M059J (cell line): Measurements from ENCODE around the gene MAK. TPM values are rescaled to one million over a fixed set of nuclear protein-coding genes. Genes with fewer than 3 reads are reported as not detected.
"Not testable (repeated sequence)": the region's sequence is repeated elsewhere in the genome, so short reads cannot be mapped to it uniquely, and the experiment has no call there.

Source experiments
- DNase-seq: peaks from one replicate; pipeline ENCODE4 v3.0.0-alpha.2; 2012; ENCODE audit warnings: low read depth
- total RNA-seq: library from RNA; depleted of rRNA; stranded (reverse); fragments of >200 nt; shearing (Covaris generic); gene quantifications from 2 replicates; pipeline ENCODE4 v1.2.3, GENCODE V29; 2014

MAK gene
- total RNA-seq, 1 experiment from 2014 or later, result 0.20 TPM

DNA sequence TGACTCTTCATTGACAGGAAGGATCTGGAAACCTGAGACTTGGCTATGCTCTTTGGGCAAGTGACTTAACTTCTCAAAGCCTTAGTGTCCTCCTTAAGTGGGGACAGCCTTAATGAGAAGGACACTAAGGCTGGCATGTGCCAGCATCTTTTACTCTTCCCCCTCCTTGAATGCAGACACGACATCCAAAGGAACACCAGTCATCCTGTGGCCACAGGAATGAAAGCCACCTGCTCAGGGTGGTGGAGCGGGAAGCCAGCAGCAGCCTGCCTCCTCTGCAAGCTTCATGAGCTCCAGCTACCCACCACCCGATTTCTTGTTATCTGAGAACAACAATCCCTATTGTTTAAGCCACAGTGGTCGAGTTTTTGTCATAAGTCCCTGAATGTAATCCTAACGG lies 46.2 kb downstream of the MAK start:
- DNase-seq, result no peak

DNA sequence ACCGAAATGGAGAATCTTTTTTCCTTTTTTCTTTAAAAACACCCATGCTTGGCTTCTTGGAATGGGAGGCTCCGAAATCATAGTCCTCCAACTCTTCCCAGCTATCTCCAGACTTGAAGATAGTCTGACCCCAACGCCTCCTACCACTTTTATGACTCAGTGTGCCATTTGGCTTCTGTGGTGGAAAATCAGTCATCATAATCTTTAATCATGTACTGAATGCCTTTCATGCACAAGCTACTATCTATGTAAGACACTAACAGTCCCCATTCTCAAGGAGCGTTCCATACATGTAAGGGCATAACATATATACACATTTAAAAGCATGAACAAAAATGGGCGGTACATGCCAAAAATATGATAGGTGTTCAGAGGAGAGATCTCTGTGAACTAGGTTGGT lies 46.7 kb downstream of the MAK start:
- DNase-seq, result no peak

DNA sequence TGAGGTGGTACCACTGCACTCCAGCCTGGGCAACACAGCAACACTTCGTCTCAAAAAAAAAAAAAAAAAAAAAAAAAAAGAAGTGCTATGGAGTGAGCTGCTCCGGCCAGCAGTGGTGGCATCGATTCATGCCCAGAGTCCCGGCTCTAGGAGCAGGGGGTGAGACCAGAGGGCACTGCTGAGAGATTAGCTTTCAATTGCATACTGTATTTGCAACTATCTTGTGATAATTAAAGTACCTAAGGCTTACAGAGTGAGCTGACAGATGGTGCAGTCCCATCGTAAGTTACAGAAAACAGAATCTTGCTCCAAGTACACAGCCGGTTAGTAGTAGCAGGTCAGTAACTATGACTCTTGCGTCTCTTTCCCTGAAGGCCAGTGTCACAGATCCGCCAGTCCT lies 59.3 kb downstream of the MAK start:
- no peak for DNase-seq

DNA sequence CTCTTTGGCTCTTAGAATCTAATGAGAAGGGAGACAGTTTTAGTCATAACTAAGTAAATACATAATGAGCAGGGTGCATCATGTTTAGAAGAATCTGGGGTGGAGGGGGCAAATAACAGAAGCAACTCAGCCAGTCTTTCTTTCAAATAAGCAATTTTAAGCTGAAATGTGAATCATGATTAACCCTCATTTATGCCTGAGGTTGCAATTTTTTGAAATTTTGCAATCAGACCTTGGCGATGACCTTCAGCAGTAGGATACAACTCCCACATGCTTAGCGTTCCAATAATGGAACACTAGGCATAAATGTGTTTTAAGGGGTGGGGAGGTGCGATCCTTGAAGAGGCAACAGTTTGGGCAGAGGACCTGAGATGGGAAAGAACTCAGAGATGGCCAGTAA lies 60.1 kb downstream of the MAK start:
- no peak for DNase-seq

DNA sequence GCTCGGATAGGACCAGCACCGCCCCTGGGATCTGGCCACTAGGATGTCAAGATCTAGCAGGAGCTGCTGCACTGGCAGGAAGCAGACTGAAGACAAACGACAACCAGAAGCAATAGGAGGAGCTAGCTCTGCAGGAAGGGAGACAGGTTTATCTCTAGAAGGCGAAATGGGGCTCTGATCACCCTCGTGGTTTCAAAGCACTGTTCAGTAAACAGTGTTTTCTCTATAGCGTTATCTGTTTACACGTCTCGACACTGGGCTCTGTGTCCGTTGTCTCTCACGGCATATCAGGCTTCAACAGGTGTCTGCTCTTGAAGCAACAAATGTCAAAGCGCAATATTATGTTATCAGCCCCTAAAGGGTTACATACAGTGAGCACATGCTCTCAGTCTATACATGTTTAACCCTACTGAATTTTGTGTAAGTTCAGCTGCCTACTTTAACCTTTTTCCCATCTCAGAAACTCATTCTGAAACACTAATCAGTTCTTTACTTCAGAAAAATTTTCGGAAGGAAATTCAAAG lies 66.9 kb downstream of the MAK start:
- no peak for DNase-seq

DNA sequence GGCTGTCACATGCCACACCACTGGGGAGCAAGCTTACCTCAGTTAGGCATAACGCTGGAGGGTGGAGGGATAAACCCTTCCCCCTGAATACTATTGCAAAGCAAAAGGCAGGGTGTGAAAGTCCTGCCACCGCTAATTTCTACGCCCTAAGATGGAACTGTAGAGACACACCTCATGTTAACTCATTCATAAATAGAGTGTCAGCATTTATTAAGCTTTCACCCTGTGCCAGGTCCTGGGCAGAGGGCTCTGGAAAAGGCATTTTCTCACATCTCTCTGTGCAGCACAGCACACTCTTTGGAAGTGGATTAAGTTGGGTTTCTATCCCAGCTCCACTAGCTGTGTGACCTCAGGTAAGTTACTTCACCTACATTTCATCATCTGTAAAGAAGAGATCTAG lies 68.9 kb downstream of the MAK start:
- DNase-seq, result no peak

DNA sequence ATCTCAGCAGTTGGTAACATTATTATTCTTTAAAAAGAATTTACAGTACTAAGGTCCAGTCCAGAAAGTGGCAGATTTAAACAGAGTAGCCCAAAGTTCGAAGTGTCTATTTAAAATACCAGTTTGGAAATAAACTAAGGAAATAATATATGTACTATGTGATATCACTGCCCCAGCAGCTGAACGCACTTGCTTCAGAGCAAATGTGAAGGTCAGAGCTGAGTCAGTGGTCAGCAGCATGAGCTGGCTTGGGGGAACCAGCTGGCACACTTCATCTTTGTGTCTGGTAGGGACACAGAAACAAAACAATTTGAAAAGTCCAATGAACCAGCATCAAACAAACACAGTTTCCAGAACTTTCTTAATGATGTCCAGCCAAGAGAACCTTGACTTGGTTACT lies 75.3 kb downstream of the MAK start:
- DNase-seq, result peak; percentile 51

DNA sequence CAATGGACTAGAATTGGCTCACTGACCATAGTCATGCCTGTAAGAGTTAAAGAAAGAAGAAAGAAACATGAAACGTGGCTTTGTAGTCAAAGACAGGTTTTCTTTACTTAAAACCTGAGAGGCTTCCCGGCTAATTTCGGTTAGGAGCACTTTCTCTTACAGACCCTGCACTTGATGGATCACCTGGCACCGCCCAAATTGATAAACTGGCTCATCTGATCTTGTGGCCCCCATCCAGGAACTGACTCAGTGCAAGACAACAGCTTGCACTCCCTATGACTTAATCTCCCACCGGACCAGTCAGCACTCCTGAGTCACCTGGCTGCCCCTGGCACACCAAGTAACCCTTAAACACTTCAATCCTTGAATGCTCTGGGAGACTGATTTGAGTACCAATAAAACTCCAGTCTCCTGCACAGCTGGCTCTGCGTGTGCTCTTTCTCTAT lies 78.4 kb downstream of the MAK start:
- DNase-seq, result peak; percentile 97

DNA sequence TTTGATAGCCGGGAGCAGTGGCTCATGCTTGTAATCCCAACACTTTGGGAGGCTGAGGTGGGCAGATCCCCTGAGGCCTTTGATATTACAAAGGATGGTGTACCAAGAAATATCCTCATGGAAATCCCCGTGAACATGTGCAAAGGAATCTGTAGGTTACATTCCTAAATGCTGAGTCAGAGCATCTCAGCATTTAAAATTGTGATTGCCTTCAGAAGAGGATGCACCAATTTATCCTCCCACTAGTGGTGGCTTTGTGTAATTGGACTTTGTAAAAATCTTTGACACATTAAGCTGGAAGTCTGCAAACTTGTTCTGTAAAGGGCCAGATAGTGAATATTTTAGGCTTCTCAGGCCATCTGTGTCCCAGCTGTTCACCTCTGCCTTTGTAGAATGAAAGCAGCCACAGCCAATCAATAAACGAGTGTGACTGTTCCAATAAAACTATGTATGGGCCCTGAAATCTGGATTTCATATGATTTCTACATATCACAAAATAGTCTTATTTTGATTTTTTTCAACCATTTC lies 79.0 kb downstream of the MAK start:
- peak; percentile 98 for DNase-seq

DNA sequence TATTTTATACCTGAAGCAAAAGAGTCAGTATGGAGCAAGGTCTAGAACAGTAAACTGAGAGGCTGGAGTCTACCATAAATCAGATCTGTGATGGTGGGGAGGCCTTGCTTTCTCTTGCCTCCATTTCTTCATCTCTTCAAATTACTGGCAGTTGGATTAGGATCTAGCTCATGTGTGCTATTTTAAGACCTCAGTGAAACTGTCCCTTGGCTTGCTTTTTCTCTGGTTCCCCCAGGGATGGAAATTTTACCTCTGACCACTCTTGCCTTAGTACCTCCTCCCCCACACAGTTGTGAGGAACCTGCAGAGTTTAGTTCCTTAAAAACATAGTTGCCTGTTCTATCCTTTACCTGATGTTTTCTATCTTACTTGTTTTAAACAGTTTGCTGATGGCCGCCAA lies 82.3 kb downstream of the MAK start:
- no peak for DNase-seq

DNA sequence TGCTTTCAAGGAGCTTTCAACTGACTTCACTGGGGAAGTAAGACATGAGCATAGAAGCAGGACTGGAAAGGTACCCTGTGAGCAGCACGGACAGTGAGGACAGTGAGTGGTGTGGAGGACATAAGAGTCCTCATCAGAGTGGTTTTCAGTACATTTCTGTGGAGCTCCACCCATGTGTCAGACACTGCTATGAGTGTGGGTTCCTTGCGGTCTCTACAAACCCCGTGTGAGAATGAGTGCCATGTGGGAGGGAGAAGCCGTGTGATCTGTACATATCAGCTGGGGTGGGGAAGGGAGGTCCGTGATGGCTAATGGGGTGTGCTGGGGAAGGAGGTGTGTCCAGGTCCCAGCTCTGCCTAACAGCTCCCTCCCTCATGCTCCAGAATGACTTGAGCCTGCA lies 86.6 kb downstream of the MAK start:
- DNase-seq, result not testable (repeated sequence)

DNA sequence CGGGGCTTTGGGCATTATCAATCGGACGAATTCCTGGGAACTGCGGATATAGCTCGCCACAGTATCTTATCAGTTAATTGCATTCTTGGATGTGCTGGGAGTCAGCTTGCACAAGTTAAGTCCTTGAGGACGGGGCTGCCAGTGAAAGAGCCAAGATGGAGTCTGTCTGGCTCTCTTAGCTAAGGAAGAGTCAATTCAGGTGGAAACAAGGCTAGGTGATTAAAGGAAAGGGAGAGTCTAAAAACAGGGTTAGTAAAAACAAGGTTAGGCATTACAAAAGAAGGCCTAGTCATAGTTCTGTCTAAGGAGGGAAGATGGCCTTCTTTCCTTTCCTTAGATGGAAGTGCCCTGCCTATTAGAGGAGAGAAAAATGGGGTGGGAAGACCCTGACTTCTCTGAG lies 87.8 kb downstream of the MAK start:
- not testable (repeated sequence) for DNase-seq

DNA sequence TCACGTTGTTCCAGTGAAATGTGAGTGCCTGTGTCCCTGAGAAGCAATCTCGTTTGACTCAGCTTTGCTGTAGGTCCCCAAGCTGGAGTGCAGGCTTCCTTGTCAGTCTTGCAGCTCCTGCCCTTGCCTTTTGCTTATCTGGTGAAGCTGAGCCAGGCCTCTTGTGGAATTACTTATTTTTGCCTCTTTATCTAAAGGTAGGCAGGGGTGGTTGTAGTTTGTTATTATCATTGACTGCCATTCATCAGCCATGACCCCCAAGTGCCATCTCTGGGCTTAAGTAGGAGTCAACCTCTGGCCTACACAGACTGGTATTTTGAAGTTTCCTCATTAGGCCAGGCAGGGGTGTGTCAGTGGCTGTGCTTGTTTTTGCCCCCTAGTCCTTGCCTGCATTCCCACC lies 88.6 kb downstream of the MAK start:
- no peak for DNase-seq

DNA sequence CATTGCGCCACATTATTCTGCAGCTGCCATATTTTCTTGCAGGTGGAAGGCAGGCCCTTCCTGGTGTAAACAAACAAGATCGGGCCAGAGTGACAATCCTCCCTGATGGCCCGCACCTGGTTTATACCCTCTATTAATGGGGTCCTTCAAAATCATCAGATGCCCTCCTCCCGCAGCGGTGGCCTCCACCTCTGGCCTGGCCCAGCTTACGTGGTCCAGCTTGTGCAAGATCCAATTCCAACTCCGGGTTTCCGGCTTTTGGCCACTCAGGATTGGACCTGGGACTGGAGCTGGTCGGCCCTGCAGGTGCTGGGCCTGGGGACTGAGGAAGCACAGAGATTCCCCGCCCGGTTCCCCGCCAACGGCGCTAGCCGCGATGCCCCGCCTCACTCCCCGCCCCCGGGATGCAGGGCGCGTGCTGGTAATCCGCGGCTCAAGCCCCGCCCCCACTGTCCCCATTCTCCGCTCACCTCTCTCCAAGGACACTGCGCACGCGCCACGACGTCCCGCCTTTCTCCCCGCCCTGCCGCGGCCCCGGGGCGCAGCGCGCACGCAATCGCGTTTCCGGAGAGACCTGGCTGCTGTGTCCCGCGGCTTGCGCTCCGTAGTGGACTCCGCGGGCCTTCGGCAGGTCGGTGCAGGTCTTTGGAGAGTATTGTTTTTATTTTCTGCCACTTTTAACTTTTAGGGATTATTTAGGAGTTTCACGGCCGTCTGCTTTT lies 90.9 kb downstream of the MAK start, which contains the start of gene TMEM14B:
TMEM14B (plus strand) TSS at position 555 of the 722 bp plus-strand sequence. CDS start 1,441 bp downstream, outside the sequence.
- DNase-seq, result peak; percentile 98

DNA sequence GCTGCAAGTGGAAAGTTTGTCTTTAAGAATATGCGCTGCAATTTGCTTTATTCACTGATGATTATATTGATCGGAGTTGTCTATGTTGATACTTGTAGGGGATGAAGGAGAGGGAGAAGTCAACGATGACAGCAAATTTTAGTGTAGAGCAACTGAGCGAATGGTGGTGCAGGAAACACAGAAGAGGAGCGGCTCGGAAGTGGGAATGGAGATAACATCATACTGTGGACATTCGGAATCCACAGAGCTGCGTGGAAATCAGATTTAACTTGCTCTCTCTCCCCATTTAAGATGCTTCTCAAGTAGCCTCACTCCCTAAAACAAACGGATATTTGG lies 91.5 kb downstream of the MAK start:
- no peak for DNase-seq

DNA sequence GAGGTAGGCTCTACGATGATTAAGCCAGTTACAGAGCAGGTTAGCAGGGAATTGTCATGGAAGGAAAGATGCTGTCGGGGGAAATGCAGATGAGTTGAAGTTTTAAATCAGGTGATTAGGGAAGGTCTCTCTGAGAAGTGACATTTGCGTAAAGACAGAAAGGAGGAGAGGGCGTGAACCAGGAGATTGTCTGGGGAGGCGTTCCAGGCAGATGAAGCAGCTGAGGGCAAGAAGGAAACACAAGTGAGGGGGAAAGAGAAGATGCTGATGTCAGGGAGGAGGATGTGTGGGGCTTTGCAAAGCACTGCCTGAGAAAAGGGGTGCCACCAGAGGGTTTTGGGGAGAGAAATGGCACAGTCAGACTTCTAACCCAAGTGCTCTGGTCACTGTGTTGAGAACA lies 93.2 kb downstream of the MAK start:
- no peak for DNase-seq

DNA sequence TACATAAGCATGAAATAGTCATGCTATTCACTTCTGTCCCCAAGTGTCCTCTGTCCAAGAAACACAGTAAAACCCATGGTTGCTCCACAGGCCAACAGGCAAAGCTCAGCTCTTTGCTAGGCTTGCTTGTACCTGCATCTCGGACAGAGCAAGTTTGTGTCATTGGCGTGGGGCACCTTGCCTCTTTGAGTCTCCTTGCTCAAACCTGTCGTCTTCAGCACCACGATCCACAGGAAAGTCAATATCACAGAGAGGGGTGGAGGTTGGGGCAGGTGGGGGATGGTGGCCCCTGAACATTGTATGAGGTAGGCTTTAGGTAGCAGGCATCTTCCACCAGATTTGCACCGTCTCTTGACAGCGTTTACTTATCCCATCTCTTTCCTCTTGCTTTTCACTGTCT lies 94.8 kb downstream of the MAK start:
- no peak for DNase-seq

DNA sequence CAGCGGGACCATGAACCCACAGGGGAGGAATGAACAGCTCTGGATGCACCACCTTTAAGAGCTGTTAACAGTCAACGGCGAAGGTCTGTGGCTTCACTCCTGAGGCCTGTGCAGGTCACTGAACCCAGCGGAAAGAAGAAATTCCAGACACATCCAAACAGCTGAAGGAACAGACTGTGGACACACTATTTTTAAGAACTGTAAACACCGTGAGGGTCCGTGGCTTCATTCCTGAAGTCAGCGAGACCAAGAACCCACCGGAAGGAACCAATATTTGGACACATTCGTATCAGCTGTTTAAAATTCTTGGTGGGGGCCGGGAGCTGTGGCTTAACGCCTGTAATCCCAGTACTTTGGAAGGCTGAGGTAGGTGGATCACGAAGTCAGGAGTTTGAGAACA lies 96.1 kb downstream of the MAK start:
- DNase-seq, result no peak

DNA sequence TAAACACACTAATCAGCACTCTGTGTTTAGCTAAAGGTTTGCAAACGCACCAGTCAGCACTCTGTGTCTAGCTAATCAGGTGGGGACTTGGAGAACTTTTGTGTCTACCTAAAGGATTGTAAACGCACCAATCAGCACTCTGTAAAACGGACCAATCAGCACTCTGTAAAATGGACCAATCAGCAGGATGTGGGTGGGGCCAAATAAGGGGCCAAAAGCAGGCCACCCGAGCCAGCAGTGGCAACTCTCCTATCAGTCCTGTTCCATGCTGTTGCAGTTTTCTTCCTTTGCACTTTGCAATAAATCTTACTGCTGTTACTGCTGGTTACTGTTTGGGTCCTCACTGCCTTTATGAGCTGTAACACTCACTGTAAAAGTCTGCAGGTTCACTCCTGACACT lies 96.7 kb downstream of the MAK start:
- DNase-seq, result not testable (repeated sequence)

DNA sequence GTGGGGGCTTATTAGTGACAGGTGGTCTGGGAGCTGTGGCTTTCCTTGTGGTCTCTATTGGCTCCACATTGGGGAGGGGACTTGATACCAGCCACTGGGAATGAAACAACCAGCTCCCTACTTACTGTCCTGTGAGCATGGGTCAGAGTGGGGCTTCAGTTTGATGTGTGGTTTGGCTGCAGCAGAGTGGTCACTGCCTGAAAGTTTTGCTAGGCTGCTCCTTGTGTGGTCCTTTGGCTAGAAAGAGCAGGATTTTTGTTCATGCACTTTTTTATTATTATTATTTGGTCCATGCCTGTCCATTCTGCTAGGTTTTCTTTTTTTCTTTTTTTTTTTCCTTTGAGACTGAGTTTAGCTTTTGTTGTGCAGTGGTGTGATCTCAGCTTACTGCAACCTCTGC lies 98.3 kb downstream of the MAK start:
- no peak for DNase-seq

DNA sequence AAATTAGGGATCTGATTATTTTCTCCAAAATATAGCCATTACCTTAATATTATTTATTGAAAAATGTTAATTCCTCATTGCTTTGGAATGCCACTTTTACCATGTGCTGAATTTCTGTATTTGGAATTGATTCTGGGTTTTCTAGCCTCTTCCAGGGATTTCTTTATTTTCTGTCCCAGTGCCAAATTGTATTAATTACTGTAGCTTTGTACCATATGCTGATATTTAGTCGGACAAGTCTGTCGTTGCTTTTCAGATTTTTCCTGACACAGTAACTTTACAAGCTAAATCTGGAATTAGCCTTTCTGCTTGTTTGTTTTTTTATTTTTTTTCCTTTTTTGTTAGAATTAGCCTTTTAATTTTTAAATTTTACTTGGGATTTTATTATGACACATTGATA lies 101.6 kb downstream of the MAK start:
- no peak for DNase-seq

DNA sequence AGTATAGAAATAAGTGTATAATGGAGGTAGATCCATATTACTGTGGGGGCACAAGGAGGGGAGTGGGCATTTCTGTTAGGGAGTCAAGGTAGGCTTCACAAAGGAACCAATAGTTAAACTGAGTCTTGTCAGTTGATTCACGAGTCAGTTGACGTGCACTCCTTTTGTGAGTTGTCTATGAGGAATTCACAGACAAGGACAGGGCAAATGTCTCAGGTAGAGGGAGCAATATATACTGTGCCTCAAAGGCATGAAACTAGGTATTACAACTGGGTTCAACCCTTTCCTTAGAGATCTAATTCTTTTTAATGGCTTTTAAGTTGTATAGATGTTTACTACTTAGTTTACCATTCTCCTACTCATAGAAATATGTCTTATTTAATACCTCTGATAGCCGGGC lies 104.5 kb downstream of the MAK start:
- DNase-seq, result peak; percentile 21

DNA sequence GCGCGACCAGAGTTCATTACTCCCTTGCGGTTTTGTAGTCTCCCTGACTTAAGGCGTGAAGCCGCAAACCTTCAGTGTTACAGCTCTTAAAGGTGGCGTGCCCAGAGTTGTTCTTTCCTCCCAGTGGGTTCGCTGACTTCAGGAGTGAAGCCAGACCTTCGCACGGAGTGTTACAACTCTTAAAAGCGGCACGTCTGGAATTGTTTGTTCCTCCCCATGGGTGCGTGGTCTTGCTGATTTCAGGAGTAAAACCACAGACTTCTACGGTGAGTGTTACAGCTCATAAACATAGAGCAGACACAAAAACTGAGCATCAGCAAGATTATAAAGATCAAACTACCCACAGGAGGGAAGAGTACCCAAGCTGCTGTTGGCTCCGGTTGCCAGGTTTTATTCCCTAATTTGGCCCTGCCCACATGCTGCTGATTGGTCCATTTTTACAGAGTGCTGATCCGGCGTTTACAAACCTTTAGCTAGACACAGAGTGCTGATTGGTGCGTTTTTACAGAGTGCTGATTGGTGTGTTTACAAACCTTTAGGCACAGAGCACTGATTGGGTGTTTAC lies 105.1 kb downstream of the MAK start:
- DNase-seq, result peak; percentile 35
